Cardiac fibroblast (primary cell): ENCODE results near the gene SDE2.

Experiments
- DNase-seq, 2 donors: peaks; one replicate each; pipeline versions ENCODE4 v3.0.0 to v3.0.0-alpha.2; 2010; ENCODE audit warnings: low read depth in 2 of 2
- H3K4me3 ChIP-seq, 2 donors: replicated peaks in 1 of 2; 1 replicate in 1 of 2; 2 replicates in 1 of 2; pipeline ENCODE4 v1.5.1; 2011; ENCODE audit warnings: low read depth in 2 of 2, low read length in 2 of 2, mild to moderate bottlenecking in 2 of 2, moderate library complexity in 1 of 2
- CTCF ChIP-seq: IDR thresholded peaks from one replicate; pipeline ENCODE4 v1.5.1; 2011; ENCODE audit warnings: low read depth, mild to moderate bottlenecking, low read length, inconsistent platforms

Gene SDE2

GRCh38 chr1:226027538-226028217 lies 28.5 kb upstream of the SDE2 start:
- no peak for TF ChIP-seq CTCF
- DNase-seq, result peak in 1 of 2 donors; percentile 9
- H3K4me3 ChIP-seq, result no peak overlapping the region

GRCh38 chr1:226026833-226027232 lies 27.7 kb upstream of the SDE2 start:
- DNase-seq, result no peak
- TF ChIP-seq CTCF, result no peak
- H3K4me3 ChIP-seq, result no peak overlapping the region

- no peak overlapping the region for H3K4me3 ChIP-seq
- DNase-seq, result no peak
- TF ChIP-seq CTCF, result no peak
These were observed 24.6 kb upstream of the SDE2 start for GRCh38 chr1:226023735-226024134.

- DNase-seq, result no peak
- no peak for TF ChIP-seq CTCF
- no peak overlapping the region for H3K4me3 ChIP-seq
These were observed 22.7 kb upstream of the SDE2 start for GRCh38 chr1:226021801-226022200.

- H3K4me3 ChIP-seq, result no peak overlapping the region
- DNase-seq, result no peak
- no peak for TF ChIP-seq CTCF
These were observed 22.3 kb upstream of the SDE2 start for GRCh38 chr1:226021401-226021800.

GRCh38 chr1:226019572-226019971 lies 20.4 kb upstream of the SDE2 start:
- no peak for TF ChIP-seq CTCF
- no peak overlapping the region for H3K4me3 ChIP-seq

GRCh38 chr1:226017070-226017469 lies 17.9 kb upstream of the SDE2 start:
- H3K4me3 ChIP-seq, result no peak overlapping the region
- TF ChIP-seq CTCF, result no peak
- DNase-seq, result no peak

More at GRCh38 chr1:226019572-226019971, 20.4 kb upstream of the SDE2 start:
- DNase-seq, result no peak
